GM04503 (cell line): ENCODE data around the gene CYSRT1.

ENCODE experiments used
- DNase-seq: peaks from one replicate; pipeline ENCODE4 v3.0.0-alpha.2; 2012; ENCODE audit warnings: low read depth

Gene CYSRT1

DNA sequence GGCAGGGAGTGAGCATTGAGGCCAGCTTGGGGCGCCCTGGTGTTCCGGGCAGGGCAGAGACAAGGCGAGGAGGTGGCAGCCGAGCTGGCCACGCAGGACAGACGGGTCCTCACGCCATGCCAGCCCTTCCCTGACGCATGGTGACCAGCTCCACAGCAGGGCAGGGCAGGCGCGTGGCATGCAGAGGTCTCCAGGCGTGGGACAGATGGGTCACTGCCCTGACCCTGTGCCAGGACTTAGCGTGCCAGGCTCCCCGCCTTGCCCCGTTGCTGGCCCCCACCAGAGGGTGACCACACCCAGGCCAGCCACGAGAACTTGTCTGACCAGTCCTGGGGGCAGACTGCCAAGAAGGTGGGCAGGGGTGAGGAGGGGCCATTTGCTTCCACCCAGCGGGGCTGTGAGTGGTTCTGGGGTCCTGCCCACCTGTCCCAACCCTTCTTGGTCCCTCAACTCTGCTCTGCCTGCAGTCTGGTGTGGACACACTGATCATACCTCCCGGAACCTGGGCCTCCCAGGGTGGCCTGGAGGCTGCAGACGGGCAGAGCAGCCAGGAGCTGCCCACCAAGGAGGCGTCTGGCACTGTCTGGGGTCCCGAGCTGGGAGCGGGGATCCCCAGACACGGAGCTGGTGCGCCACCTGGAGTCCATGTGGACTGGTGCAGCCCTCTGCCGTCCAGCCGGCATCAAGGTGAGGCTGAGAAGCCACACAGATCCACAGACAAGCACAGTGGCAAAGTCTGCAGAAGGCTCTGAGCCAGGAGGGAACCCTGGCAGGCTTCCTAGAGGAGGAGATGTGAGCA, 2.3 kb downstream of the CYSRT1 start, which contains the start of gene RNF224:
TSS of gene RNF224 (plus strand) at position 449 of the 799 bp plus-strand sequence. CDS start 834 bp downstream, outside the sequence.
- DNase-seq, result no peak

- no peak for DNase-seq
Observed at GRCh38 chr9:137227853-137228505, 3.0 kb downstream of the CYSRT1 start.

GRCh38 chr9:137228506-137228967, 3.6 kb downstream of the CYSRT1 start:
- no peak for DNase-seq

DNA sequence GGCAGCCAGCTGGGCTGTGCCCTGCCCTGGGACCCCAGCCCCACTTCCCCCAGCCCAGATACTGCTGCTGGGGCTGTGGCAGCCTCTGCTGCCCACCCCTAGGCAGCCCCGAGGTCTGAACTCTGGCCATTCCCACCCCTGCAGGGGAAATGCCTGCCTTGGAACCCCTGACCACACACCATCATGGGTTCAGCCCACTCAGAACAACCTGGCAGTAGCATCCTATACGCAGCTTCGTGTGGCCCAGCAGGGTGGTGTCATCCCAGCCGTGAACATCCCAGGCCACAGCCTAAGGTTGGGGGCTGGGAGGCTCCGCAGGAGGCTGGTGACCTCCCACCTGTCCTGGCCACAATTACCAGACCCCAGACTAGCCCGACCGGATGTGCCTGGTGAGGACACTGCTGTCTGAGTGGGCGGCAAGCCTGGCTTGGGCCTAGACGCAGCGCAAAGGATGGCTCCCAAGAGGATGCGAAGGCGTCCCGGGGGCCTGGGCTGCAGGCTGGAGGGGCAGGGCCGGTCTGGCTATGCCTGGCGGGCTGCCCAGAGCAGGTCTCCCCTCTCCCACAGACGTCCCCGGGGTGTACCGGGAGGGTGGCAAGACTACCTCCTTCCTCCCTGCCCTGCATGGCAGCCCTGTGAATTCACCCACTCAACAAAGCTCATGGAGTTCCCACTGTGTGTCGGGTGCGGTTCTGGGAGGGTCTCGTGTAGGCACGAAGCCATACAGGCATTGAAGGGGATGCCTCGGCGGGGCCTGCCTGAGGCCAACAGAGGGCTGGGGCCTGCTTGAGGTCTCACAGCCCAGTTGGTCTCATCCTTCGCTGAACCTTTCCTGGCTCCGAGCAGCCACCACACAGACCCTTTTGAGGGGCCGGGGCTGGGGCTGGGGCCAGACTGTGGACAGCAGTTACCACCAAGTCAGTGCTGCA, 4.3 kb downstream of the CYSRT1 start:
- no peak for DNase-seq

DNA sequence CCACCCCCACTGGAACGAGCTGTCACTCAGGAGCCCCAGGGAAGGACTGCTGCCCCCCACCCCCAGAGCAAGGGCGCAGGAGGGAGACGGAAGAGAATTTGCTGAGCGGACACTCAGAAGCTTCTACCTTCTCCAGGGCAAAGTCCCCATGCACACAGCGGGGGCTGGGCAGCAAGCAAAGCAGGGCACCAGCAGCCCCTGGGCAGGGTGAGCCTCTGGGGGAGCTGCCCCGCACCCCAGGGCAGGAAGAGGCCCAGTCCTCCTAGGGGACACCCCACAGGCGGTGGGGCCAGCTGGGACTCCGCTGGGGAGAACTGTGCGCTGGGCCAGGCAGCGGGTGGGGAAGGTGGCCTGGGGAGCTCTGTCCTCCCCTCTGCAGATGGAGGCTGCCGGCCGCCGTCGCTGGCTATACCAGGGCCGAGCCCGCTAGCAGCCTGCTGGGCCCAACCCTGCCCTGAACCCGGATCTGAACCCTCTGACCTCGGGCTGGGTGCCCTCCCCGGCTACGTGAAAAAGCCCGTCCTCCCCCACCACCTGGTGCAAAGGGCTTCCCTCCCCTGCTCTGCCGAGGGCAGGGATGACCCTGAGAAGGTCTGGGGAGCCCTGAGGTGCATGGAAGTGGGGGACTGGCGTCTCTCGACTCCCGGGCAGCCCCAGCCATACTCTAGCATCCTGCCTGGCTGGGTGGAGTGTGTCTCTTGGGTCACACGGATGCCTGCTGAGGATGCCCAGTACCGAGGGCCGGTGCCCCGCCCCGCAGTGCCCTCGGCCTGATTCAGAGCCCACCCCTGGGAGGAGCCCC, 5.1 kb downstream of the CYSRT1 start:
- no peak for DNase-seq

DNA sequence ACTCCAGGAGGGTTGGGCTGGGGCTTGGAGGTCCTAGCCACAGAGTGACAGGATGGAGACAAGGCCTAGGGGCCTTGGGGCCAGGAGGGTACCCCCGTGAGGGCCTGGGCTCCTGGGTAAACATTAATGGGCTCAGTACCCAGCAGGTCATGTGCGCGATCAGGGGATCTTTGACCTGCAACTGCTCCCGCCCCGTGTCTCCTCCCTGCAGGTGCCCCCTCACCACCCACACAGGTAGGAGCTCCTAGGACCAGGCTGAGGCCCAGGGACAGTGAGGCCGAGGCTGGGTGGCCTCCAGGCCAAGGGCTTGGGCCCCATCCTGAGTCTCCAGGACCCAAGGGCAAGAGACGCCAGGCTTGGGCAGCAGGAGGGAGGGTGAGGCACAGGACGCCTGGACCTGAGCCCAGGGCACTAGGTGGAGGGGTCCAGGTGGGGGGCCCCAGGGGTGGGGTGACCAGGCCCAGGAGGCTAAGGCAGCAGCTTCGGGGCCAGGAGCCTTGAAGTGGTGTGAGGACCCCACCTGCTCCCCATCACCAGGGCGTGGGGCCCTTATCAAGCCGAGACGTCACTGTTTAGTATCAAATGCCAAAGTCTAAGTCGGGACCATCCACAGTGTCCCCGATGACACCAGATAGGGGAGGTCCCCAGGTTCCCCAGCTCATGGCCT, 5.9 kb downstream of the CYSRT1 start, which contains the start of gene SLC34A3:
TSS of gene SLC34A3 (plus strand) at position 197 of the 667 bp plus-strand sequence. CDS start 802 bp downstream, outside the sequence.
- no peak for DNase-seq

- DNase-seq, result no peak
Observed at GRCh38 chr9:137231372-137232039, 6.5 kb downstream of the CYSRT1 start.

DNA sequence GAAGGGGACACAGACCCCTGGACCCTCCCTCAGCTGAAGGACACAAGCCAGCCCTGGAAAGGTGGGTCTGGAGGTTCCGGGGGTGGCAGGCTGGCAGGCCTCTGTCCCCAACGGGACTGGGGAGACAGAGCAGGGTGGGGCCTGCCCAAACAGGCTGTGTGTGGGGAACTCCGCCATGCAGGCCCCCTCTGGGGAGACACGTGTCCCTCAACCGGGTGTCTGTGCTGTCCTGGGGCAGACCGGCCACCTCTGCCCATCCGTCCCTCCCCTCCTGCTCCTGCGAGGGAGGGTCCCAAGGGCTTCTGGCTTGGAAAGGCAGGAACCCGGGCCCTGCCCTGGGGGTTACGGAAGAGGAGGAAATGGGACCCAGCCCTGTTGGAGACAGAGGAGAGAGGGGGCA, 7.1 kb downstream of the CYSRT1 start:
- no peak for DNase-seq

DNA sequence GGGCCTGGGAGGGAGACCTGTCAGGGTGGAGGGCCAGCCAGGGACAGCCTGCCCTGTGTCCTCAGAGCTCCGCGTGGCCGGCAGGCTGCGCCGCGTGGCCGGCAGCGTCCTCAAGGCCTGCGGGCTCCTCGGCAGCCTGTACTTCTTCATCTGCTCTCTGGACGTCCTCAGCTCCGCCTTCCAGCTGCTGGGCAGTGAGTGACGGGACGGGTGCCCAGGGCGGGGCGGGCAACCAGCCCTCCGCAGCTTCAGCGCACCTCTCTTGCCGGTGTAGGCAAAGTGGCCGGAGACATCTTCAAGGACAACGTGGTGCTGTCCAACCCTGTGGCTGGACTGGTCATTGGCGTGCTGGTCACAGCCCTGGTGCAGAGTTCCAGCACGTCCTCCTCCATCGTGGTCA, 7.5 kb downstream of the CYSRT1 start:
- no peak for DNase-seq

- no peak for DNase-seq
Observed at GRCh38 chr9:137233143-137233980, 8.4 kb downstream of the CYSRT1 start.

- no peak for DNase-seq
Observed at GRCh38 chr9:137234055-137234697, 9.2 kb downstream of the CYSRT1 start.

DNA sequence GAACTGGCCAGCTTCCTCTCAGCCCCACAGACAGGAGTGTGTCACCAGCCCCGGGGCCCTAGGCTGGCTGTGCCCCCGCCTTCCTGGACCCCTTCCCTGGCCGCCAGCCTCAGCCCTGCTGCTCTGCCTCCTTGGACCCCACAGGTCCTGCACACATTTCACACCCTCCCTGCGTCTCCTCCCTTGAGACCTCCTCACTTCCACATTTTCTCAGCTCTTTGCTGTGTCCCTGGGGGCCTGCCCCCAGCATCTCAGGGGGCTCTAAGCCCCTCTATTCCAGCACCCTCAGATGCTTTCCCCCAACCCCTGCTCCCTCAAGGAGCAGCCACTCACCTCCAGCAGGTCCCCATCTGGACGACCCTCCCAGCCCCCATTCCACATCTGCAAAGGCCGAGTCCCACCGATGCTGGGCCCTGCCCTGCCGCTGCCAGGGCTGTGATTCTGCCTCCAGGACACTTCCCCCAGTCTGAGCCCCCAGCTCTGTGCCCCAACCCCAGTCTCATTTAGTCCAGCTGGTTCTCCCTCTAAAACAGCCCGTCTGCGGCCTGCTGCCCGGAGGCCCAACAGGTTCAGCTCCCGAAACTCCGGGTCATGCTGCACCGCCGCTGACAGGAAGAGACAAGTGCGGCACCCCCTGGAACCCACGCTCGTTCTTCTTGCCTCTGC, 9.9 kb downstream of the CYSRT1 start:
- no peak for DNase-seq

GRCh38 chr9:137235424-137236237, 10.7 kb downstream of the CYSRT1 start:
- DNase-seq, result no peak

GRCh38 chr9:137236238-137236935, 11.4 kb downstream of the CYSRT1 start:
- DNase-seq, result no peak

- no peak for DNase-seq
Observed at GRCh38 chr9:137236936-137237421, 12.0 kb downstream of the CYSRT1 start.
